Esophagus squamous epithelium (tissue), 5 donors: Measurements from ENCODE around the gene UGT1A5. TPM values are rescaled to one million over a fixed set of nuclear protein-coding genes. Genes with fewer than 3 reads are reported as not detected.

Experiments used
- DNase-seq: peaks from one replicate; lab custom pipeline; 2025; lab: John Stamatoyannopoulos, UW
- H3K27ac ChIP-seq, 4 donors: fragments of 200-600 bp; sonication (generic); one replicate each; pipeline ENCODE4 v1.5.1; 2016 to 2019; ENCODE audit warnings: mild to moderate bottlenecking in 1 of 4
- H3K27me3 ChIP-seq, 4 donors: fragments of 200-600 bp; sonication (generic); 1 replicate in 3 of 4; 2 replicates in 1 of 4; pipeline versions ENCODE4 v1.5.1 to v1.6.0; 2017 to 2021; ENCODE audit warnings: antibody characterized with exemption in 1 of 4
- H3K36me3 ChIP-seq, 3 donors: fragments of 200-600 bp; sonication (generic); one replicate each; pipeline ENCODE4 v1.5.1; 2016 to 2019
- H3K4me1 ChIP-seq, 3 donors: fragments of 200-600 bp; sonication (generic); one replicate each; pipeline ENCODE4 v1.5.1; 2017 to 2019
- H3K4me3 ChIP-seq, 4 donors: fragments of 200-600 bp; sonication (generic); 1 replicate in 3 of 4; 2 replicates in 1 of 4; pipeline ENCODE4 v1.5.1; 2016 to 2019; ENCODE audit warnings: mild to moderate bottlenecking in 2 of 4, moderate library complexity in 1 of 4
- H3K9me3 ChIP-seq, 3 donors: fragments of 200-600 bp; sonication (generic); one replicate each; pipeline ENCODE4 v1.5.1; 2016 to 2019
- POLR2A ChIP-seq, 4 donors: fragments of 450-650 bp; IDR thresholded peaks; one replicate each; pipeline ENCODE4 v1.6.1; 2017; ENCODE audit warnings: antibody characterized with exemption in 4 of 4, mild to moderate bottlenecking in 4 of 4, moderate library complexity in 3 of 4
- WGBS, 2 donors: methylation state at CpG; one replicate each; pipeline ENCODE4 v1.1.5; 2018; 5-methylcytosine and 5-hydroxymethylcytosine counted together
- intact Hi-C: fragments of 100-400 bp; cut with DNase I; formaldehyde crosslinking; loops from one replicate; pipeline ENCODE4 v1.15.0; 2022
- total RNA-seq, 4 donors: library from RNA; depleted of rRNA; stranded (reverse); fragments of >200 nt; gene quantifications; one replicate each; pipeline ENCODE4 v1.1.0, GENCODE V29; 2016
- TF ChIP-seq, protein P1 (sequence below), 6 experiments: fragments of 450-650 bp in 4 of 6; fragments of 200-600 bp in 2 of 6; sonication (generic) in 2 of 6; IDR thresholded peaks; one replicate each; pipeline ENCODE4 v1.5.1; 2016 to 2019; ENCODE audit warnings: antibody characterized with exemption in 6 of 6, mild to moderate bottlenecking in 4 of 6, moderate library complexity in 4 of 6
- donor health status: DM: yes; HTN: yes; CAD: no.

The UGT1A5 gene
- total RNA-seq, 4 donors from 2014 or later: 0.67 to 9.7 (median 5.8) TPM

GRCh38 chr2:233822101-233822771 lies 109.5 kb downstream of the UGT1A5 start:
- no peak for DNase-seq
- no peaks in the 10 kb centered on the region for H3K4me1 ChIP-seq
- no peak overlapping the region for H3K4me3 ChIP-seq
- H3K27me3 ChIP-seq: no peaks in the 10 kb centered on the region
- H3K36me3 ChIP-seq: no peaks in the 10 kb centered on the region
- no peaks in the 10 kb centered on the region for H3K9me3 ChIP-seq
- no peak overlapping the region for H3K27ac ChIP-seq
- TF ChIP-seq POLR2A (IDR thresholded peaks at IDR 0.05): no peak
- TF ChIP-seq, protein P1, sequence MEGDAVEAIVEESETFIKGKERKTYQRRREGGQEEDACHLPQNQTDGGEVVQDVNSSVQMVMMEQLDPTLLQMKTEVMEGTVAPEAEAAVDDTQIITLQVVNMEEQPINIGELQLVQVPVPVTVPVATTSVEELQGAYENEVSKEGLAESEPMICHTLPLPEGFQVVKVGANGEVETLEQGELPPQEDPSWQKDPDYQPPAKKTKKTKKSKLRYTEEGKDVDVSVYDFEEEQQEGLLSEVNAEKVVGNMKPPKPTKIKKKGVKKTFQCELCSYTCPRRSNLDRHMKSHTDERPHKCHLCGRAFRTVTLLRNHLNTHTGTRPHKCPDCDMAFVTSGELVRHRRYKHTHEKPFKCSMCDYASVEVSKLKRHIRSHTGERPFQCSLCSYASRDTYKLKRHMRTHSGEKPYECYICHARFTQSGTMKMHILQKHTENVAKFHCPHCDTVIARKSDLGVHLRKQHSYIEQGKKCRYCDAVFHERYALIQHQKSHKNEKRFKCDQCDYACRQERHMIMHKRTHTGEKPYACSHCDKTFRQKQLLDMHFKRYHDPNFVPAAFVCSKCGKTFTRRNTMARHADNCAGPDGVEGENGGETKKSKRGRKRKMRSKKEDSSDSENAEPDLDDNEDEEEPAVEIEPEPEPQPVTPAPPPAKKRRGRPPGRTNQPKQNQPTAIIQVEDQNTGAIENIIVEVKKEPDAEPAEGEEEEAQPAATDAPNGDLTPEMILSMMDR (IDR thresholded peaks at IDR 0.05): no peak
- 84 to 88% methylated on average over 3 to 10 of the region's 21 CpGs for WGBS, 2 donors
- intact Hi-C loops: no loop called here

Other genes starting within 250 kb of the UGT1A5 start
- 10 to 100 TPM; 18.7 to 32.8 (median 23.0) TPM for gene USP40, start 146.1 kb upstream of the UGT1A5 start, total RNA-seq
- 1 to 10 TPM in 2 of 4 donors, under 1 TPM in 2; 0.13 to 1.7 (median 0.84) TPM for gene UGT1A8, start 95.3 kb upstream of the UGT1A5 start, total RNA-seq
- gene UGT1A10, start 76.5 kb upstream of the UGT1A5 start, total RNA-seq: 10 to 100 TPM; 12.4 to 45.0 (median 23.9) TPM
- 1 to 10 TPM in 2 of 4 donors, under 1 TPM in 2; 0.49 to 1.7 (median 1.2) TPM for gene UGT1A9, start 41.0 kb upstream of the UGT1A5 start, total RNA-seq
- 100 to 1,000 TPM in 1 of 4 donors, 10 to 100 TPM in 3; 28.1 to 145 (median 78.5) TPM for gene UGT1A7, start 31.0 kb upstream of the UGT1A5 start, total RNA-seq
- 10 to 100 TPM; 30.8 to 67.1 (median 61.3) TPM for gene UGT1A6, start 20.0 kb upstream of the UGT1A5 start, total RNA-seq
- 1 to 10 TPM; 1.1 to 7.4 (median 3.4) TPM for gene UGT1A4, start 5.8 kb downstream of the UGT1A5 start, total RNA-seq
- gene UGT1A3, start 16.1 kb downstream of the UGT1A5 start, total RNA-seq: 1 to 10 TPM; 2.8 to 7.6 (median 3.4) TPM
- gene UGT1A1, start 47.4 kb downstream of the UGT1A5 start, total RNA-seq: 1 to 10 TPM; 2.3 to 7.1 (median 3.4) TPM
- gene MROH2A, start 65.4 kb downstream of the UGT1A5 start, total RNA-seq: 1 to 10 TPM in 1 of 4 donors, under 1 TPM in 3; under 0.01 to 2.1 (median 0.57) TPM
- 1 to 10 TPM; 5.1 to 8.5 (median 5.8) TPM for gene HJURP, start 141.6 kb downstream of the UGT1A5 start, total RNA-seq
- not detected for gene TRPM8, start 204.5 kb downstream of the UGT1A5 start, total RNA-seq